Prostate gland (tissue), 2 donors: ENCODE measurements around the gene PVALB.

Source experiments
- CTCF ChIP-seq, 4 experiments: fragments of 200-600 bp in 2 of 4; fragments of 450-650 bp in 2 of 4; sonication (generic) in 2 of 4; IDR thresholded peaks; 1 replicate in 3 of 4; 2 replicates in 1 of 4; pipeline ENCODE4 v1.5.1; 2016 to 2019; ENCODE audit warnings: antibody characterized with exemption in 4 of 4, mild to moderate bottlenecking in 2 of 4, moderate library complexity in 2 of 4
- POLR2A ChIP-seq: fragments of 450-650 bp; IDR thresholded peaks from one replicate; pipeline ENCODE4 v1.6.1; 2016; ENCODE audit warnings: antibody characterized with exemption, mild to moderate bottlenecking
- POLR2AphosphoS5 ChIP-seq: sonication (generic); formaldehyde crosslinking; IDR thresholded peaks from one replicate; pipeline ENCODE4 v1.6.1; 2017; ENCODE audit warnings: antibody characterized with exemption

GRCh38 chr22:36757668-36758211, 59.1 kb downstream of the PVALB start:
- TF ChIP-seq CTCF (IDR thresholded peaks at IDR 0.05) (peak; percentile 49 to 76 (median 60)), POLR2A (no peak), POLR2AphosphoS5 (no peak)
